Esophagus (tissue), 2 donors: Measurements from ENCODE around the gene MIPOL1. TPM values are rescaled to one million over a fixed set of nuclear protein-coding genes. Genes with fewer than 3 reads are reported as not detected.

Experiments
- H3K27ac ChIP-seq, 2 donors: one replicate each; pipeline ENCODE4 v1.5.1; 2013; ENCODE audit warnings: low read depth in 2 of 2, mild to moderate bottlenecking in 2 of 2, inconsistent platforms in 1 of 2, low read length in 1 of 2, moderate library complexity in 1 of 2
- H3K27me3 ChIP-seq, 2 donors: one replicate each; pipeline ENCODE4 v1.6.1; 2013; ENCODE audit warnings: low read length in 2 of 2, control low read depth in 1 of 2, mild to moderate bottlenecking in 1 of 2; ENCODE audit not compliant: insufficient read depth in 2 of 2, control insufficient read depth in 1 of 2
- H3K36me3 ChIP-seq, 2 donors: one replicate each; pipeline ENCODE4 v1.6.1; 2013; ENCODE audit warnings: low read length in 1 of 2; ENCODE audit not compliant: control insufficient read depth in 2 of 2, insufficient read depth in 2 of 2
- H3K4me1 ChIP-seq, 2 donors: one replicate each; pipeline ENCODE4 v1.6.1; 2013; ENCODE audit warnings: low read length in 1 of 2; ENCODE audit not compliant: control insufficient read depth in 2 of 2, insufficient read depth in 2 of 2
- H3K4me3 ChIP-seq, 2 donors: one replicate each; pipeline ENCODE4 v1.5.1; 2013; ENCODE audit warnings: low read length in 2 of 2, mild to moderate bottlenecking in 2 of 2, low read depth in 1 of 2, moderate library complexity in 1 of 2
- H3K9me3 ChIP-seq, 2 donors: one replicate each; pipeline ENCODE4 v1.6.1; 2013; ENCODE audit warnings: mild to moderate bottlenecking in 2 of 2, low read depth in 1 of 2, low read length in 1 of 2, moderate library complexity in 1 of 2; ENCODE audit not compliant: control insufficient read depth in 2 of 2, insufficient read depth in 1 of 2
- WGBS, 2 donors: extraction: QIAGEN DNeasy Blood & Tissue Kit; methylation state at CpG; one replicate each; pipeline ENCODE4 v1.1.7; 2013; 5-methylcytosine and 5-hydroxymethylcytosine counted together
- polyA plus RNA-seq, 2 donors: library from polyadenylated mRNA; stranded (reverse); fragments of 200-250 nt; gene quantifications; one replicate each; pipeline ENCODE4 v1.2.3, GENCODE V29; 2013
- donor health status: healthy with polysubstance abuse.
- donor health status: Bipolar disorder and iron deficiency.

MIPOL1 gene
- polyA plus RNA-seq, 2 donors = 1.5 to 2.2 TPM

GRCh38 chr14:37558740-37559139 is 361.0 kb downstream of the MIPOL1 start:
- WGBS, 2 donors = 87 to 89% methylated on average over 4 of the region's 4 CpGs
- no peak overlapping the region for H3K4me3 ChIP-seq
- no peaks in the 10 kb centered on the region for H3K9me3 ChIP-seq
- no peaks in the 10 kb centered on the region for H3K27me3 ChIP-seq
- H3K27ac ChIP-seq = no peak overlapping the region
- H3K4me1 ChIP-seq = no peaks in the 10 kb centered on the region
- no peaks in the 10 kb centered on the region for H3K36me3 ChIP-seq

- Histone ChIP-seq H3K9me3 (no peaks in the 10 kb centered on the region), H3K27ac (no peak overlapping the region), H3K4me3 (no peak overlapping the region), H3K4me1 (no peaks in the 10 kb centered on the region), H3K27me3 (no peaks in the 10 kb centered on the region), H3K36me3 (no peaks in the 10 kb centered on the region)
- WGBS, 2 donors = 49 to 64% methylated on average over 6 of the region's 6 CpGs
Measured at GRCh38 chr14:37559386-37559785, 361.6 kb downstream of the MIPOL1 start.

GRCh38 chr14:37563189-37563588 is 365.5 kb downstream of the MIPOL1 start:
- H3K4me1 ChIP-seq = no peaks in the 10 kb centered on the region
- no peaks in the 10 kb centered on the region for H3K36me3 ChIP-seq
- WGBS, 2 donors = 78 to 84% methylated on average over 2 of the region's 2 CpGs
- no peaks in the 10 kb centered on the region for H3K27me3 ChIP-seq
- H3K27ac ChIP-seq = no peak overlapping the region
- H3K4me3 ChIP-seq = no peak overlapping the region
- H3K9me3 ChIP-seq = no peaks in the 10 kb centered on the region

GRCh38 chr14:37565550-37565949 is 367.8 kb downstream of the MIPOL1 start:
- Histone ChIP-seq H3K36me3 (no peaks in the 10 kb centered on the region), H3K9me3 (no peaks in the 10 kb centered on the region), H3K4me1 (no peaks in the 10 kb centered on the region), H3K27me3 (no peaks in the 10 kb centered on the region), H3K4me3 (no peak overlapping the region), H3K27ac (no peak overlapping the region)
- 78 to 92% methylated on average over 1 of the region's 1 CpG for WGBS, 2 donors

GRCh38 chr14:37566811-37567371 is 369.2 kb downstream of the MIPOL1 start:
- Histone ChIP-seq H3K36me3 (no peaks in the 10 kb centered on the region), H3K9me3 (no peaks in the 10 kb centered on the region), H3K4me3 (no peak overlapping the region), H3K27ac (peak overlapping the region in 1 of 2 donors; percentile 44), H3K27me3 (no peaks in the 10 kb centered on the region), H3K4me1 (no peaks in the 10 kb centered on the region)
- WGBS, 2 donors = 22 to 29% methylated on average over 3 of the region's 3 CpGs

- Histone ChIP-seq H3K27ac (no peak overlapping the region), H3K36me3 (no peaks in the 10 kb centered on the region), H3K9me3 (no peaks in the 10 kb centered on the region), H3K27me3 (no peaks in the 10 kb centered on the region), H3K4me3 (no peak overlapping the region), H3K4me1 (no peaks in the 10 kb centered on the region)
- WGBS, 2 donors = 90 to 92% methylated on average over 7 of the region's 7 CpGs
Measured at GRCh38 chr14:37569729-37570128, 372.0 kb downstream of the MIPOL1 start.

- Histone ChIP-seq H3K27ac (no peak overlapping the region), H3K9me3 (no peaks in the 10 kb centered on the region), H3K4me1 (no peaks in the 10 kb centered on the region), H3K36me3 (no peaks in the 10 kb centered on the region), H3K4me3 (no peak overlapping the region), H3K27me3 (no peaks in the 10 kb centered on the region)
- 87 to 95% methylated on average over 4 of the region's 4 CpGs for WGBS, 2 donors
Measured at GRCh38 chr14:37571391-37571790, 373.7 kb downstream of the MIPOL1 start.

GRCh38 chr14:37573356-37573755 is 375.6 kb downstream of the MIPOL1 start:
- H3K9me3 ChIP-seq = no peaks in the 10 kb centered on the region
- no peaks in the 10 kb centered on the region for H3K36me3 ChIP-seq
- H3K4me1 ChIP-seq = no peaks in the 10 kb centered on the region
- no peak overlapping the region for H3K4me3 ChIP-seq
- H3K27ac ChIP-seq = no peak overlapping the region
- no peaks in the 10 kb centered on the region for H3K27me3 ChIP-seq
- 84 to 85% methylated on average over 2 of the region's 2 CpGs for WGBS, 2 donors

GRCh38 chr14:37579274-37579673 is 381.5 kb downstream of the MIPOL1 start:
- no peaks in the 10 kb centered on the region for H3K9me3 ChIP-seq
- H3K27ac ChIP-seq = no peak overlapping the region
- 26 to 41% methylated on average over 9 of the region's 9 CpGs for WGBS, 2 donors
- H3K36me3 ChIP-seq = no peaks in the 10 kb centered on the region
- H3K4me1 ChIP-seq = peaks cover 0 to 2% of the 10 kb centered on the region in 2 donors
- H3K27me3 ChIP-seq = no peaks in the 10 kb centered on the region
- H3K4me3 ChIP-seq = no peak overlapping the region

- H3K36me3 ChIP-seq = no peaks in the 10 kb centered on the region
- peak overlapping the region in 1 of 2 donors; percentile 6 for H3K27ac ChIP-seq
- H3K4me1 ChIP-seq = peaks cover 0 to 2% of the 10 kb centered on the region in 2 donors
- no peaks in the 10 kb centered on the region for H3K9me3 ChIP-seq
- WGBS, 2 donors = 53 to 69% methylated on average over 2 of the region's 2 CpGs
- no peaks in the 10 kb centered on the region for H3K27me3 ChIP-seq
- no peak overlapping the region for H3K4me3 ChIP-seq
Measured at GRCh38 chr14:37580146-37580545, 382.4 kb downstream of the MIPOL1 start.
